Ishikawa (cell line): Measurements from ENCODE around the gene DDI1.

Experiments used
- CEBPB ChIP-seq: IDR thresholded peaks from 2 replicates; pipeline ENCODE4 v1.6.1; 2012
- EP300 ChIP-seq: IDR thresholded peaks from 2 replicates; pipeline ENCODE4 v1.6.1; 2012; ENCODE audit warnings: borderline replicate concordance
- MAX ChIP-seq: IDR thresholded peaks from 2 replicates; pipeline ENCODE4 v1.6.1; 2012
- RAD21 ChIP-seq: IDR thresholded peaks from 2 replicates; pipeline ENCODE4 v1.6.1; 2012; ENCODE audit warnings: low read depth
- REST ChIP-seq: IDR thresholded peaks from 2 replicates; pipeline ENCODE4 v1.6.1; 2012; ENCODE audit warnings: low read depth, mild to moderate bottlenecking
- TAF1 ChIP-seq: IDR thresholded peaks from 2 replicates; pipeline ENCODE4 v1.6.1; 2012; ENCODE audit warnings: low read depth, mild to moderate bottlenecking
- ZBTB7A ChIP-seq: IDR thresholded peaks from 2 replicates; pipeline ENCODE4 v1.6.1; 2012; ENCODE audit warnings: low read depth

- TF ChIP-seq MAX (no peak), REST (no peak), CEBPB (no peak), RAD21 (no peak), ZBTB7A (no peak), TAF1 (no peak), EP300 (no peak)
These were observed 25.4 kb upstream of the DDI1 start for GRCh38 chr11:104011044-104011443.
